GM12874 (cell line): ENCODE data around the gene PLEKHO1.

Experiments used
- TF ChIP-seq, protein P1 (sequence below): IDR thresholded peaks from 2 replicates; pipeline ENCODE4 v1.5.1; 2011; ENCODE audit warnings: low read depth, mild to moderate bottlenecking, control low read depth, low read length, moderate library complexity; ENCODE audit not compliant: insufficient read depth

PLEKHO1 gene

GRCh38 chr1:150151291-150152181 lies 1.8 kb downstream of the PLEKHO1 start:
- TF ChIP-seq, protein P1, sequence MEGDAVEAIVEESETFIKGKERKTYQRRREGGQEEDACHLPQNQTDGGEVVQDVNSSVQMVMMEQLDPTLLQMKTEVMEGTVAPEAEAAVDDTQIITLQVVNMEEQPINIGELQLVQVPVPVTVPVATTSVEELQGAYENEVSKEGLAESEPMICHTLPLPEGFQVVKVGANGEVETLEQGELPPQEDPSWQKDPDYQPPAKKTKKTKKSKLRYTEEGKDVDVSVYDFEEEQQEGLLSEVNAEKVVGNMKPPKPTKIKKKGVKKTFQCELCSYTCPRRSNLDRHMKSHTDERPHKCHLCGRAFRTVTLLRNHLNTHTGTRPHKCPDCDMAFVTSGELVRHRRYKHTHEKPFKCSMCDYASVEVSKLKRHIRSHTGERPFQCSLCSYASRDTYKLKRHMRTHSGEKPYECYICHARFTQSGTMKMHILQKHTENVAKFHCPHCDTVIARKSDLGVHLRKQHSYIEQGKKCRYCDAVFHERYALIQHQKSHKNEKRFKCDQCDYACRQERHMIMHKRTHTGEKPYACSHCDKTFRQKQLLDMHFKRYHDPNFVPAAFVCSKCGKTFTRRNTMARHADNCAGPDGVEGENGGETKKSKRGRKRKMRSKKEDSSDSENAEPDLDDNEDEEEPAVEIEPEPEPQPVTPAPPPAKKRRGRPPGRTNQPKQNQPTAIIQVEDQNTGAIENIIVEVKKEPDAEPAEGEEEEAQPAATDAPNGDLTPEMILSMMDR: no peak

DNA sequence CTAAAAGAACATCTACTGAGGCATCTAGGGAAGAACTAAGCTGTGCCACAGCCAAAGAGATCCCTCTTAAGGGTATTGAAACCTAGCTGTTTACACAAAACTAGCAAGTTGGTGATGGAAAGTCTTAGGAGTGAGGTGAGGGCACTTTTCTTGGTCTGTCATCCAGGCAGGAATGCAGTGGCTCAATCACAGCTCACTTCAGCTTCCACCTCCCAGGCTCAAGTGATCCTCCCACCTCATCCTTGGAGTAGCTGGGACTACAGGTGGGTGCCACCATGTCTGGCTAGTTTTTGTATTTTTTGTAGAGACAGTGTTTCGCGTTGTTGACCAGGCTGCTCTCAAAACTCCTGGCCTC lies 2.4 kb downstream of the PLEKHO1 start:
- TF ChIP-seq, protein P1: no peak

DNA sequence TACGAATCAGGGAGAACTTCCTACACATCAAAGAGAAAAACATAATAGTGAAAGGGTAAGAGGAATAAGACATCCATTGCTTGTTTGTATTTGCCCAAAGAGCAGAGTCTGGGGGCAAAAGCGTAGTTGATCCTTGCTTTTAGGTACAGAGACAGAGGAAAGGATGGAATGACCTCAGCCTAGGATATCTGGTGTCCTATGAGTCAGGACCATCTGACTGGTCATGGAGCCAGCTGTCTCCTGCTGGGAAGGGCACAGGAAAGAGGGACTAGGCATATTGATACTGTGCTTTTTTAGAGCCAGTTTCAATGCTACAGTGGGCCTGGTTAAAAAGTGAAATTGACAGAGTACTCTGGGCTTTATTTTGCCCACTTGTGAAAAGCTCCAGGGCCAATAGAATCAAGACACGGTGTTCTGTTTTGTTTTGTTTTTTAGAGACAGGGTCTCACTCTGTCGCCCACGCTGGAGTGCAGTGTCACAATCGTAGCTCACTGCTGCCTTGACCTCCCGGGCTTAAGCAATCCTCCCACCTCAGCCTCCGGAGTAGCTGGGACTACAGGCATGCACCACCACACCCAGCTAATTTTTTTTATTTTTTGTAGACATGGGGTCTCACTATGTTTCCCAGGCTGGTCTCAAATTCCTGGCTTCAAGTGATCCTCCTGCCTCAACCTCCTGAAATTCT lies 3.2 kb downstream of the PLEKHO1 start:
- TF ChIP-seq, protein P1: no peak

DNA sequence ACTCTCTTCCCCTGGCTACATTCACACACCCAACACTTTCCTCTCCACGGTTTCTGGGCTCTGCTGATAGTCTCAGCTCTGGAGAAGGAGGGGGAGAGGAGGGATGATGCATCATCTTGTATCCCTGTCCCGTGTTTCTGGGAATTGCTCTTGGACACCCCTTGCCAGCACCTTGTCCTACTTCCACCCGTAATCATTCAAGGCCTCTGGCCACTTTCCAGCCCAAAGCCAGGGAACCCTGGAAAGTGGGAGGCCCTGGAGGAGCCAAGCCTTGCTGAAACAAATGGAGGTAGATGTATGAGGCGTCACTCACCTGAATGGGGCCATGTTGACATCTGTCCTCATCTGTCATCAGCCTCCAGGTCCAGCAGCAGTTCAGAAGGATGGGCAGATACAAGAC lies 4.4 kb downstream of the PLEKHO1 start:
- TF ChIP-seq, protein P1: no peak

DNA sequence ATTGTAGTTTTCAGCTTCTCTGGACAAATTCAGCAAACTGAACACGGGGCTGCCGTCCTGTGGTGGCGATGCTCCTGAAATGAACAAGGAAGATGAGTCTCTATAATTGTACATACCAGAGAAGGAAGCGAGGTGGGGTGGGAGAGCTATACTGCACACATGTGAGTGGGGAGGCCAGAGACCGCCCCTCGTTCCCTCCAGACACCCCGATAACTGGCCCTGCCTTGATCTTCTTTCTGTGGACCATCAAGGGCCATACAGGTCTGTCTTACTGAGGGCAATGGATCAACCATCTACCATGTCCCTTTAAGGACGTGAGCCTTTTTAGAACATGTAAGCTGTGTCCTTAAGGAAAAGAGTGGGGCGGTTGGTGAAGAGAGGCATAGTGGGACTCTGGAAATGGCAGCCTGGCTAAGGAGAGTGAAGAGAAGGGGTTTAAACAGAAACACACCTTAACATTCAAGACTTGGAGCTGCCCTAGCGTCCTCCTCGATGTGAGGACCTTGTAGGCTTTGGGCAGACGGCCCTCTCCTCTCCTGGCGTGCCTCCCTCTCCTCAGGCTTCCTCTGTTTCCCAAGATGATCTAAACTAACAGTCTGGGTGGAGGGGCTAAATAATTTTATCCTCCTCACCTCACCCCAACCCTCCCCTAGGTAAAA lies 5.8 kb downstream of the PLEKHO1 start:
- TF ChIP-seq, protein P1: no peak

DNA sequence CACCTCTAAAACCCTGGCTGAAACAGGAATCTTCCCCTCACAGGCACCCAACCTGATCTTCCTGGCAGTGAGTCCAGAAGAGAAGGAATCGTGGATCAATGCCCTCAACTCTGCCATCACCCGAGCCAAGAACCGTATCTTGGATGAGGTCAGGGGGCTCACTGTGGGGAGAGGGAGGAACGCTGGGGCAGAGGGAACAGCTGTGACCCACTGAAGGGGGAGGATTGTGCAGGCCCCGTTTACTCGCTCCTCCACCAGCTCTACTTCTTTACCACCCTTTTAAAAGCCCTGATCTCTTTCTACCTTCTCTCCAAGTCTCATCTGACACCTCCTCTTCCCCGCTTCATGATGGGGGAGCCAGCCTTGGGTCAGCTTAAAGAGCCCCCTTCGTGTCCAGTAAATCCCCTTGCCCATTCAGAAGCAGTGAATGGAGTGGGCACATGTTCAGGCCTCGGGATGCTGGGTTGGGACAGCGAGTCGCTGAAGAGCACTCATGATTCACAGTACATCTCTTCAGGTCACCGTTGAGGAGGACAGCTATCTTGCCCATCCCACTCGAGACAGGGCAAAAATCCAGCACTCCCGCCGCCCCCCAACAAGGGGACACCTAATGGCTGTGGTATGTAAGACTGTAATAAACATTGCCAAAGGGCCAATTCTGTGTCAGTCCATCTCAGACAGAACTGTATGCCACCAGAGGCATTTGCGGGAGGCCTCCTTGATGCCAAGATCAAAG lies 7.3 kb downstream of the PLEKHO1 start:
- TF ChIP-seq, protein P1: no peak
